ENCODE data around the gene ZP1.

Gene ZP1

DNA sequence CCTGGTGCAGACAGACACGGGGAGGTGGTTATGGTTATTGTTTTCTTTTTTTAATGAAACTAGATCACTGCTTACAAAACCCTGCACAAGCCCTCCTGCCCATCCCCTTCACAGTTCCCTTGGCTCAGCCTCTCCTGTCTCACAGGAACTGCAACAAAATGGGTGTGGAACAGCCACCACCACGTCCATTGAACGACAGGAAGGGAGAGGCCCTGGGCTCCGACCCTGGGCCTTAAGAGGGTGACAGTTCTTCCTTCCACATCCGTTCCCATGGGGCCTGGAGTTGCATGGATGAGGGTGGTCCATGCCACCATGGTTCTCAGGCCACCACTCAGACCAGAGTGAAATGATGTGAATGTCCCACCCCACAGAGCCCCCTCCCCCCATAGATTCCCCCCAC, 23.4 kb downstream of the ZP1 start:
- H3K36me3 ChIP-seq (ENCODE audit: control insufficient read depth, low read length) = peaks cover 66% of the 10 kb centered on the region
- no peaks in the 10 kb centered on the region for H3K4me1 ChIP-seq (ENCODE audit: control insufficient read depth, low read length)

GRCh38 chr11:60891103-60891741, 23.9 kb downstream of the ZP1 start:
- Histone ChIP-seq H3K79me2 (ENCODE audit: control insufficient read depth, low read length) (peaks cover 9% of the 10 kb centered on the region; the same call in 1 of the 2 replicates), H3K9me2 (replicated peaks; ENCODE audit: control insufficient read depth, low read length) (no peaks in the 10 kb centered on the region), H3F3A (ENCODE audit: control insufficient read depth, insufficient read depth) (no peaks in the 10 kb centered on the region), H3K4me3 (ENCODE audit: low read length) (no peak overlapping the region), H3K27ac (ENCODE audit: low read depth, low read length) (no peak overlapping the region), H3K27me3 (ENCODE audit: control insufficient read depth, low read length) (no peaks in the 10 kb centered on the region), H3K9me3 (ENCODE audit: control insufficient read depth, insufficient read depth, low read length) (no peaks in the 10 kb centered on the region), H3K4me1 (ENCODE audit: control insufficient read depth, low read length) (no peaks in the 10 kb centered on the region), H4K20me1 (ENCODE audit: control insufficient read depth, insufficient read depth, low read depth, low read length) (no peaks in the 10 kb centered on the region), H3K36me3 (ENCODE audit: control insufficient read depth, low read length) (peaks cover 72% of the 10 kb centered on the region), H3K4me2 (ENCODE audit: low read length) (no peak overlapping the region)
- no peak for TF ChIP-seq EZH2phosphoT487 (IDR thresholded peaks at IDR 0.05; ENCODE audit: borderline replicate concordance, low read length)
- TF ChIP-seq, protein P1, sequence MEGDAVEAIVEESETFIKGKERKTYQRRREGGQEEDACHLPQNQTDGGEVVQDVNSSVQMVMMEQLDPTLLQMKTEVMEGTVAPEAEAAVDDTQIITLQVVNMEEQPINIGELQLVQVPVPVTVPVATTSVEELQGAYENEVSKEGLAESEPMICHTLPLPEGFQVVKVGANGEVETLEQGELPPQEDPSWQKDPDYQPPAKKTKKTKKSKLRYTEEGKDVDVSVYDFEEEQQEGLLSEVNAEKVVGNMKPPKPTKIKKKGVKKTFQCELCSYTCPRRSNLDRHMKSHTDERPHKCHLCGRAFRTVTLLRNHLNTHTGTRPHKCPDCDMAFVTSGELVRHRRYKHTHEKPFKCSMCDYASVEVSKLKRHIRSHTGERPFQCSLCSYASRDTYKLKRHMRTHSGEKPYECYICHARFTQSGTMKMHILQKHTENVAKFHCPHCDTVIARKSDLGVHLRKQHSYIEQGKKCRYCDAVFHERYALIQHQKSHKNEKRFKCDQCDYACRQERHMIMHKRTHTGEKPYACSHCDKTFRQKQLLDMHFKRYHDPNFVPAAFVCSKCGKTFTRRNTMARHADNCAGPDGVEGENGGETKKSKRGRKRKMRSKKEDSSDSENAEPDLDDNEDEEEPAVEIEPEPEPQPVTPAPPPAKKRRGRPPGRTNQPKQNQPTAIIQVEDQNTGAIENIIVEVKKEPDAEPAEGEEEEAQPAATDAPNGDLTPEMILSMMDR (IDR thresholded peaks at IDR 0.05; ENCODE audit: low read depth, low read length, poor library complexity, severe bottlenecking) = no peak

More for the DNA sequence above, 23.4 kb downstream of the ZP1 start:
- Histone ChIP-seq H3K4me2 (ENCODE audit: low read length) (no peak overlapping the region), H3K27ac (ENCODE audit: low read depth, low read length) (no peak overlapping the region), H3K79me2 (ENCODE audit: control insufficient read depth, low read length) (peaks cover 8% of the 10 kb centered on the region; the same call in 1 of the 2 replicates), H3K27me3 (ENCODE audit: control insufficient read depth, low read length) (no peaks in the 10 kb centered on the region), H3K4me3 (ENCODE audit: low read length) (no peak overlapping the region), H4K20me1 (ENCODE audit: control insufficient read depth, insufficient read depth, low read depth, low read length) (no peaks in the 10 kb centered on the region), H3K9me3 (ENCODE audit: control insufficient read depth, insufficient read depth, low read length) (no peaks in the 10 kb centered on the region), H3F3A (ENCODE audit: control insufficient read depth, insufficient read depth) (no peaks in the 10 kb centered on the region), H3K9me2 (replicated peaks; ENCODE audit: control insufficient read depth, low read length) (no peaks in the 10 kb centered on the region)
- TF ChIP-seq EZH2phosphoT487 (IDR thresholded peaks at IDR 0.05; ENCODE audit: borderline replicate concordance, low read length) = no peak
- TF ChIP-seq, protein P1 (IDR thresholded peaks at IDR 0.05; ENCODE audit: low read depth, low read length, poor library complexity, severe bottlenecking) = no peak

GRCh38 chr11:60895687-60896086, 28.3 kb downstream of the ZP1 start:
- no peaks in the 10 kb centered on the region for H4K20me1 ChIP-seq (ENCODE audit: control insufficient read depth, insufficient read depth, low read depth, low read length)
- H3K4me2 ChIP-seq (ENCODE audit: low read length) = no peak overlapping the region
- no peaks in the 10 kb centered on the region for H3K9me2 ChIP-seq (replicated peaks; ENCODE audit: control insufficient read depth, low read length)
- no peaks in the 10 kb centered on the region for H3K4me1 ChIP-seq (ENCODE audit: control insufficient read depth, low read length)
- no peak overlapping the region for H3K27ac ChIP-seq (ENCODE audit: low read depth, low read length)
- H3K36me3 ChIP-seq (ENCODE audit: control insufficient read depth, low read length) = peaks cover 98% of the 10 kb centered on the region
- peaks cover 10% of the 10 kb centered on the region; the same call in 1 of the 2 replicates for H3F3A ChIP-seq (ENCODE audit: control insufficient read depth, insufficient read depth)
- no peaks in the 10 kb centered on the region for H3K9me3 ChIP-seq (ENCODE audit: control insufficient read depth, insufficient read depth, low read length)
- peaks cover 18% of the 10 kb centered on the region; the same call in 1 of the 2 replicates for H3K79me2 ChIP-seq (ENCODE audit: control insufficient read depth, low read length)
- no peak overlapping the region for H3K4me3 ChIP-seq (ENCODE audit: low read length)
- H3K27me3 ChIP-seq (ENCODE audit: control insufficient read depth, low read length) = no peaks in the 10 kb centered on the region
- TF ChIP-seq, protein P1 (IDR thresholded peaks at IDR 0.05; ENCODE audit: low read depth, low read length, poor library complexity, severe bottlenecking) = no peak
- no peak for TF ChIP-seq EZH2phosphoT487 (IDR thresholded peaks at IDR 0.05; ENCODE audit: borderline replicate concordance, low read length)

Data from DOHH2 (cell line).